ENCODE results near the gene EPHA10. TPM values are rescaled to one million over a fixed set of nuclear protein-coding genes. Genes with fewer than 3 reads are reported as not detected.

The EPHA10 gene
- total RNA-seq: not detected in 2 replicates

GRCh38 chr1:37764888-37765441, at the start of gene EPHA10:
TSS of gene EPHA10 (minus strand) at chr1:37765120. CDS start at chr1:37765066, 54 bp downstream.

GRCh38 chr1:37807555-37808368, 42.8 kb upstream of the EPHA10 start, which contains the start of the genes C1orf122 and YRDC:
TSS of gene C1orf122 (plus strand) at chr1:37807790. CDS start at chr1:37808405, 615 bp downstream.
TSS of gene YRDC (minus strand) at chr1:37808208. CDS start at chr1:37808180, 28 bp downstream.

GRCh38 chr1:37793773-37794371, 29.0 kb upstream of the EPHA10 start, which contains the start of gene MANEAL:
TSS of gene MANEAL (plus strand) at chr1:37793847. CDS start at chr1:37794183, 336 bp downstream.

GRCh38 chr1:37692078-37692833, 72.7 kb downstream of the EPHA10 start, which contains the start of gene CDCA8:
TSS of gene CDCA8 (plus strand) at chr1:37692516. CDS start at chr1:37692691, 175 bp downstream.

Small RNAs within 50 kb of the gene (small RNA-seq; reads per million reads assigned to genes)
- not detected for gene RF00019

Other genes starting within 250 kb of the EPHA10 start
- 7.3 and 12.3 TPM in 2 replicates for gene SNIP1, start 210.8 kb downstream of the EPHA10 start, total RNA-seq
- 7.8 and 9.9 TPM in 2 replicates for gene DNALI1, start 208.2 kb downstream of the EPHA10 start, total RNA-seq
- 65.4 and 99.1 TPM in 2 replicates for gene GNL2, start 169.2 kb downstream of the EPHA10 start, total RNA-seq
- gene RSPO1, start 130.2 kb downstream of the EPHA10 start, total RNA-seq: under 0.01 and 0.20 TPM in 2 replicates
- gene CDCA8, start 72.6 kb downstream of the EPHA10 start, total RNA-seq: 12.9 and 21.5 TPM in 2 replicates
- gene MANEAL, start 28.7 kb upstream of the EPHA10 start, total RNA-seq: 0.73 and 0.78 TPM in 2 replicates
- 7.2 and 8.1 TPM in 2 replicates for gene C1orf122, start 42.7 kb upstream of the EPHA10 start, total RNA-seq
- 8.8 and 12.1 TPM in 2 replicates for gene YRDC, start 43.1 kb upstream of the EPHA10 start, total RNA-seq
- 3.3 and 4.1 TPM in 2 replicates for gene MTF1, start 94.5 kb upstream of the EPHA10 start, total RNA-seq
- gene INPP5B, start 181.9 kb upstream of the EPHA10 start, total RNA-seq: 22.8 and 34.8 TPM in 2 replicates
- 81.9 and 102 TPM in 2 replicates for gene SF3A3, start 224.9 kb upstream of the EPHA10 start, total RNA-seq
- 19.8 and 22.7 TPM in 2 replicates for gene FHL3, start 240.4 kb upstream of the EPHA10 start, total RNA-seq
- 45.6 and 52.4 TPM in 2 replicates for gene UTP11, start 247.6 kb upstream of the EPHA10 start, total RNA-seq